ENCODE results near the gene DAZAP1.

- TF ChIP-seq CTCF (optimal IDR thresholded peaks at IDR 0.05 in 1 of 3, IDR thresholded peaks at IDR 0.05 in 1 of 3, conservative IDR thresholded peaks at IDR 0.05 in 1 of 3; ENCODE audit: extremely low read depth in 1 of 3, insufficient read depth in 2 of 3, low read length in 3 of 3) (no peak), EZH2 (IDR thresholded peaks at IDR 0.05; ENCODE audit: low read length) (no peak)
Observed at GRCh38 chr19:1434040-1434366, 26.6 kb downstream of the DAZAP1 start.

Measured in keratinocyte (primary cell).